HL-60 (cell line): ENCODE measurements around the gene ACP3.

ENCODE experiments used
- CTCF ChIP-seq: IDR thresholded peaks from one replicate; pipeline ENCODE4 v1.5.1; 2011; ENCODE audit warnings: low read length, control low read depth, inconsistent platforms; ENCODE audit not compliant: insufficient read depth
- POLR2AphosphoS5 ChIP-seq: IDR thresholded peaks from 2 replicates; pipeline ENCODE4 v1.6.1; 2012; ENCODE audit warnings: low read depth

DNA sequence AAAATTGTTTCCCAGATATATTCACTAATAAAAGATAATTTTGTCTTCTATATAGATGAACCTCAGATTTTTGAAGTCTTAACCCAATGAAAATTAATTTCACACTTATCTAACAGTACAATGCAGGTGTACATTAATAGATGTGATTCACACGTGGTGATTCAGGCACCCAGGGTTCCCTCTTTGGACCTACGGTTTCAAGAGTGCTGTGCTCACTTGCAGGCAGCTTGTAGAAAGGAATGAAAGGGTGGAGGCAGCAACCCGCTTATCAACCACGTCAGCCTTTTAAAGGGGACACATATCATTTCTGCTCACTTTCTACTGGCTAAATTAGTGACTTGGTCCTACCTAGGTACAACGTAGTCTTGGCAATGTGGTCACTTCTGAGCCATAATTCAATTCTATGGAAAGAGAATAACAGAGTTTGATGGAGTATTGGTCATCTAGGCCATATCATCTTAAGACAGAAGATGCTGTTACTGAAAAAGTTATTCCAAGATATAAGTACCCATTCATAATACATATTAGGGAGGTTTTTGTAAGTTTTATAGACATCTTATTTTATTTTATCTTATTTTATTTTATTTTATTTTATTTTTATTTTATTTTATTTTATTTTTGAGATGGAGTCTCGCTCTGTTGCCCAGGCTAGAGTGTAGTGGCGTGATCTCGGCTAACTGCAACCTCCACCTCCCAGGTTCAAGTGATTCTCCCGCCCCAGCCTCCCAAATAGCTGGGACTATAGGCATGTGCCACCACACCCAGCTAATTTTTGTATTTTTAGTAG is 37.9 kb downstream of the ACP3 start:
- TF ChIP-seq CTCF (no peak), POLR2AphosphoS5 (no peak)
